K562 (cell line): ENCODE results near the gene SDR42E2. TPM values are rescaled to one million over a fixed set of nuclear protein-coding genes. Genes with fewer than 3 reads are reported as not detected.

ENCODE experiments used
- AFF1 ChIP-seq, 2 experiments: fragments of 450-650 bp; IDR thresholded peaks; 2 replicates each; pipeline ENCODE4 v1.6.1; 2018; ENCODE audit warnings: mild to moderate bottlenecking in 2 of 2, low read depth in 1 of 2; ENCODE audit not compliant: partially characterized antibody in 2 of 2
- CCNT2 ChIP-seq: IDR thresholded peaks from 2 replicates; pipeline ENCODE4 v1.6.1; 2011; ENCODE audit warnings: borderline replicate concordance, low read depth, mild to moderate bottlenecking, moderate library complexity, mixed read lengths, low read length; ENCODE audit not compliant: insufficient read length; ENCODE audit errors: extremely low read depth
- FOXA3 ChIP-seq, 2 experiments: fragments of 450-650 bp in 1 of 2; sonication (generic) in 1 of 2; formaldehyde crosslinking; IDR thresholded peaks in 1 of 2; conservative IDR thresholded peaks in 1 of 2; 2 replicates each; pipeline versions ENCODE4 v1.4.0 to v1.8.0; 2020 to 2022; ENCODE audit warnings: mild to moderate bottlenecking in 2 of 2, missing genetic modification reagents in 1 of 2
- HOMEZ ChIP-seq: fragments of 250-450 bp; sonication (Bioruptor Pico); IDR thresholded peaks from 2 replicates; pipeline ENCODE4 v1.4.0; 2020; ENCODE audit warnings: mild to moderate bottlenecking, moderate library complexity
- MNT ChIP-seq, 2 experiments: fragments of 450-650 bp; conservative IDR thresholded peaks; 2 replicates each; pipeline ENCODE4 v1.6.1; 2017; ENCODE audit warnings: mild to moderate bottlenecking in 2 of 2, moderate library complexity in 2 of 2
- NR2C2 ChIP-seq, 2 experiments: fragments of 200-800 bp in 1 of 2; sonication (Bioruptor generic) in 1 of 2; sonication (generic) in 1 of 2; formaldehyde crosslinking in 1 of 2; IDR thresholded peaks; 2 replicates each; pipeline versions ENCODE4 v1.6.1 to v1.8.0; 2016 to 2022; ENCODE audit warnings: mild to moderate bottlenecking in 1 of 2, missing compliant biosample characterization in 1 of 2, missing genetic modification characterization in 1 of 2, missing genetic modification reagents in 1 of 2
- POLR3A ChIP-seq: IDR thresholded peaks from 2 replicates; pipeline ENCODE4 v1.6.1; 2011; ENCODE audit warnings: borderline replicate concordance, mild to moderate bottlenecking, moderate library complexity; ENCODE audit not compliant: insufficient read length, insufficient read depth; ENCODE audit errors: extremely low read depth
- RBM34 ChIP-seq: fragments of 200-400 bp; formaldehyde crosslinking; IDR thresholded peaks from 2 replicates; pipeline ENCODE4 v1.6.1; 2018; ENCODE audit warnings: low read length, borderline replicate concordance; ENCODE audit not compliant: insufficient read depth
- SIX5 ChIP-seq, 2 experiments: IDR thresholded peaks; 2 replicates each; pipeline ENCODE4 v1.6.1; 2011; ENCODE audit warnings: low read length in 2 of 2, borderline replicate concordance in 1 of 2, low read depth in 1 of 2, mild to moderate bottlenecking in 1 of 2, moderate library complexity in 1 of 2; ENCODE audit not compliant: insufficient read depth in 1 of 2
- SP1 ChIP-seq: sonication (generic); formaldehyde crosslinking; IDR thresholded peaks from 2 replicates; pipeline ENCODE4 v1.8.1; 2022; ENCODE audit warnings: mild to moderate bottlenecking, missing genetic modification reagents
- TRIM24 ChIP-seq, 2 experiments: fragments of 450-650 bp; IDR thresholded peaks; 2 replicates each; pipeline ENCODE4 v1.6.1; 2016
- polyA plus RNA-seq, 8 experiments: library from polyadenylated mRNA; depleted of rRNA in 4 of 8; stranded (reverse) in 5 of 8; unstranded in 3 of 8; fragments of >200 nt; fragmentation: Nextera tagmentation in 2 of 8; fragmentation: Illumina TruSeq in 1 of 8; extraction: Ambion mirVana in 2 of 8; extraction: Trizol in 1 of 8; gene quantifications; 2 replicates each; pipeline versions ENCODE4 v1.2.1 to v1.2.3, GENCODE V29; 2011 to 2014; ENCODE audit warnings: inconsistent platforms in 1 of 8, missing spikeins in 1 of 8
- total RNA-seq, 7 experiments: library from RNA; depleted of rRNA in 6 of 7; stranded (reverse); fragments of >200 nt in 6 of 7; fragmentation: Illumina TruSeq in 2 of 7; extraction: Trizol in 2 of 7; gene quantifications; 2 replicates each; pipeline versions ENCODE4 v1.2.1 to v1.2.3, GENCODE V29; 2011 to 2021; ENCODE audit warnings: low replicate concordance in 1 of 7

The SDR42E2 gene
- total and polyA plus RNA-seq, 9 of the 15 experiments (the other 6 are each of a cell fraction or from before 2014, with no cell fraction given), result 0.03 to 0.07 (median 0.04) TPM; not detected in 4

- no peak for TF ChIP-seq AFF1 (IDR thresholded peaks at IDR 0.05; ENCODE audit: low read depth in 1 of 2, partially characterized antibody in 2 of 2)
- TF ChIP-seq RBM34, result no peak
- TF ChIP-seq SIX5 (IDR thresholded peaks at IDR 0.05; ENCODE audit: borderline replicate concordance in 1 of 2, insufficient read depth in 1 of 2, low read depth in 1 of 2, low read length in 2 of 2), result no peak
- no peak for TF ChIP-seq HOMEZ
- TF ChIP-seq POLR3A, result no peak
- no peak for TF ChIP-seq NR2C2 (CRISPR knock-in tag; IDR thresholded peaks at IDR 0.05)
- peak; percentile 66 for TF ChIP-seq NR2C2 (tag; IDR thresholded peaks at IDR 0.05)
- TF ChIP-seq FOXA3 (CRISPR knock-in tag; conservative IDR thresholded peaks at IDR 0.05 in 1 of 2, IDR thresholded peaks at IDR 0.05 in 1 of 2), result no peak
- TF ChIP-seq SP1 (CRISPR knock-in tag), result no peak
- peak; percentile 61 to 71; a peak in 2 of 4 replicates for TF ChIP-seq MNT (conservative IDR thresholded peaks at IDR 0.05)
- no peak for TF ChIP-seq CCNT2
- no peak for TF ChIP-seq TRIM24 (IDR thresholded peaks at IDR 0.05)
These were observed 29.4 kb downstream of the SDR42E2 start (continued) for GRCh38 chr16:22191532-22192260.
